Small intestine (tissue), 7 donors: ENCODE measurements around the gene SLC4A11. TPM values are rescaled to one million over a fixed set of nuclear protein-coding genes. Genes with fewer than 3 reads are reported as not detected.

Experiments used
- DNase-seq, 2 donors: peaks; one replicate each; pipeline versions ENCODE4 v3.0.0 to v3.0.0-alpha.2; 2013
- FAIRE-seq: peaks from 2 replicates; lab custom pipeline; 2012; peaks lifted over from hg19 to GRCh38; lab: Jason Lieb, UNC
- H3K27ac ChIP-seq, 3 donors: one replicate each; pipeline ENCODE4 v1.5.1; 2013; ENCODE audit warnings: low read length in 2 of 3, mild to moderate bottlenecking in 2 of 3, control low read depth in 1 of 3, inconsistent platforms in 1 of 3, low read depth in 1 of 3, moderate library complexity in 1 of 3
- H3K27me3 ChIP-seq, 3 donors: one replicate each; pipeline ENCODE4 v1.6.1; 2013; ENCODE audit warnings: low read length in 3 of 3, inconsistent platforms in 1 of 3; ENCODE audit not compliant: control insufficient read depth in 3 of 3, insufficient read depth in 3 of 3
- H3K36me3 ChIP-seq, 3 donors: one replicate each; pipeline ENCODE4 v1.6.1; 2013; ENCODE audit warnings: low read length in 3 of 3, inconsistent platforms in 1 of 3, low read depth in 1 of 3, mild to moderate bottlenecking in 1 of 3, moderate library complexity in 1 of 3; ENCODE audit not compliant: control insufficient read depth in 3 of 3, insufficient read depth in 2 of 3
- H3K4me1 ChIP-seq, 3 donors: one replicate each; pipeline ENCODE4 v1.6.1; 2013; ENCODE audit warnings: low read length in 2 of 3, inconsistent platforms in 1 of 3, low read depth in 1 of 3, mild to moderate bottlenecking in 1 of 3, moderate library complexity in 1 of 3; ENCODE audit not compliant: control insufficient read depth in 3 of 3, insufficient read depth in 2 of 3
- H3K4me3 ChIP-seq, 3 donors: one replicate each; pipeline ENCODE4 v1.5.1; 2013; ENCODE audit warnings: low read length in 3 of 3, control low read depth in 1 of 3, inconsistent platforms in 1 of 3, low read depth in 1 of 3, mild to moderate bottlenecking in 1 of 3, moderate library complexity in 1 of 3
- H3K9me3 ChIP-seq, 2 donors: one replicate each; pipeline ENCODE4 v1.6.1; 2013; ENCODE audit warnings: low read depth in 1 of 2, low read length in 1 of 2; ENCODE audit not compliant: control insufficient read depth in 2 of 2, insufficient read depth in 1 of 2
- WGBS, 3 donors: extraction: QIAGEN DNeasy Blood & Tissue Kit; methylation state at CpG; one replicate each; pipeline ENCODE4 v1.1.7; 2013; 5-methylcytosine and 5-hydroxymethylcytosine counted together
- polyA plus RNA-seq, 4 donors: library from polyadenylated mRNA; stranded (reverse) in 3 of 4; unstranded in 1 of 4; fragments of 200-250 nt in 3 of 4; fragments of 120-200 nt in 1 of 4; gene quantifications; one replicate each; pipeline versions ENCODE4 v1.2.1 to v1.2.3, GENCODE V29; 2013
- donor health status: healthy with polysubstance abuse.
- donor health status: control.
- donor health status: control.
- donor health status: Bipolar disorder and iron deficiency.
- donor health status: healthy.

SLC4A11 gene
- polyA plus RNA-seq, 4 donors, result 0.24 to 0.57 (median 0.36) TPM

DNA sequence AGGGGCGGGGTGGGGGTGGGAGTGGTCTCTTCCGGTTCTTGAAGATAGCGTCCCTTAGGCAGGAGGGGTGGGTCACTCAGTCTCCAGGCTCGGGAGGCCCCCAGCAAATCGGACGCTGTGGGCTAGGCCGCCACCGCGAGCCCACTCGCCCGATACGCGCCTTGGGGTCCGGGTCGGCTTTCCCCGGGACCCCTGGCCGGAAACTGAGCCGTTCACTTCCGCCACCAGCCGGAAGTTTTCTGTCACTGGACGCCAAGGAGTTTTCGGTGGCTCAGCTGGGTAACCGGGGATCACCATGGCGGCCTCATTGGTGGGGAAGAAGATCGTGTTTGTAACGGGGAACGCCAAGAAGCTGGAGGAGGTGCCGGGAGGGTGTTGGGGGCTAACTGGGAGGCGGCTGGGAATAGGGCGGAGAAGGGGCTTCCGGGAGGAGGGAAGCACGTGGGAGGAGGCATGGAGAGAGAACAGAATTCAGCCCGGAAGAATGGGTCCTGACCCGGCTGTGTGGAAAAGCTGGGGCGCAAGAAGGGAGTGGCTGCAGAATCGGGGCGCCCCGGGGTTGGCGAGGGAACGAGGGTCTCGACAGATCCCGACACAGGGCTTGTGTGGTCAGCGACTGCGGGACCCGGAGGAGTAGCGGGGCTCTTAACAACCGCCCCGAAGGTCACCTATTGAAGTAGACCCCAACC, 29.6 kb downstream of the SLC4A11 start, which contains the start of gene ITPA:
ITPA (plus strand) TSS at position 242 of the 689 bp plus-strand sequence; CDS start at position 296, 54 bp downstream.
- DNase-seq, result peak; percentile 67 to 81
- H3K9me3 ChIP-seq, result no peaks in the 10 kb centered on the region
- FAIRE-seq, result no peak
- peaks cover 0 to 13% (median 0%) of the 10 kb centered on the region in 3 donors for H3K4me1 ChIP-seq
- H3K27ac ChIP-seq, result peak within 1 kb of the TSS; percentile 61 to 90 (median 88)
- H3K4me3 ChIP-seq, result peak within 1 kb of the TSS; percentile 74 to 97 (median 79)
- WGBS, 3 donors, result 0% methylated on average over 41 to 48 of the region's 48 CpGs
- H3K27me3 ChIP-seq, result no peaks in the 10 kb centered on the region
- H3K36me3 ChIP-seq, result peaks cover 0 to 15% (median 3%) of the 10 kb centered on the region in 3 donors

GRCh38 chr20:3208786-3209256, 30.2 kb downstream of the SLC4A11 start:
- no peak for FAIRE-seq
- Histone ChIP-seq H3K27me3 (no peaks in the 10 kb centered on the region), H3K36me3 (peaks cover 0 to 13% (median 1%) of the 10 kb centered on the region in 3 donors), H3K9me3 (no peaks in the 10 kb centered on the region), H3K4me3 (peak overlapping the region; percentile 74 to 97 (median 79)), H3K27ac (peak overlapping the region; percentile 61 to 90 (median 88)), H3K4me1 (peaks cover 0 to 13% (median 0%) of the 10 kb centered on the region in 3 donors)
- 1 to 3% (median 1%) methylated on average over 10 of the region's 10 CpGs for WGBS, 3 donors
- peak in 1 of 2 donors; percentile 24 for DNase-seq

- H3K27me3 ChIP-seq, result no peaks in the 10 kb centered on the region
- peaks cover 0 to 36% (median 10%) of the 10 kb centered on the region in 3 donors for H3K36me3 ChIP-seq
- peak within 1 kb of the TSS; percentile 78 to 94 (median 86) for H3K27ac ChIP-seq
- DNase-seq (peak; percentile 86 to 96), FAIRE-seq (no peak)
- H3K9me3 ChIP-seq, result no peaks in the 10 kb centered on the region
- WGBS, 3 donors, result 0% methylated on average over 32 to 48 of the region's 48 CpGs
- peaks cover 0 to 23% (median 3%) of the 10 kb centered on the region in 3 donors for H3K4me1 ChIP-seq
- peak within 1 kb of the TSS; percentile 73 to 80 (median 78) for H3K4me3 ChIP-seq
Measured at GRCh38 chr20:3204124-3204794, 34.7 kb downstream of the SLC4A11 start, which contains the start of gene DDRGK1. Gene DDRGK1 (minus strand): TSS chr20:3204682. CDS start chr20:3204627, 55 bp downstream.

DNA sequence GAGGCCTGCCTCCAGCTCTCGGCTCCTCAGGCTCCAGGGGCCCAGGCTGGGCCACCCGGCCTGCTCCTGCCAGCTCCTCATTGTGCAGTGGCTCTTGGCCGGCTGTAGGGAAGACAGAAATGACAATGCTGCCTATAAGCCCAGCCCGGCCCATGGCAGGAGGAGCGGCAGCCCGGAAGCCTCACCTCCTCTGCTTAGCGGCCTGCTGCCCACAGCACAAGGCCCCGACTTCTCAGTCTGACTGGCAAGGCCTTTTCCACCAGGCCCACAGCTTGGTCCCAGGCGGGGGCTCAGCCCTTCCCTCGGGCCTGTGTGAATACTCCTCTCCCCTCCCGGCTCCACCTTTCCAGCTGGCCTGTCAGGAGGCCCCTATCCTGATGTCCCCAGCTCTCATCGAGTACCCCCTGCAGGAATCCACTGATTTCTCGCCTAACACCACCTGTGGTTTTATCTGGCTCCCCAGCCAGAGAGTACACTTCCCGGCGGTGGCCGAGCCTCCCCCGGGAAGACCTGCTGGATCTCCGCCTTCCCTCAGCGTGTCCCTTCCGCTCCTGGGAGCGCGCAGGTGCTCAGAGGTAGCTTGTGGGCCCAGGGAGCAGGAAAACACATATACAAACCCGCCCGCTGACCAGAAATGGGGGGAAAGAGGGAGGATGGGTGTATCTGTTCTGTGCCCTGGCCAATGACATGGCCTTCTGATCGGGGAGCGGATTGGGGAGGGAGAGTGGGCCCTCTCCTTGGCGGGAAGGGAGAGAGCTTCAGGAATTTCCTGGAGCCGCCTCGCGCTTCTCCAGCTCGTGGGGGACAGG, 35.5 kb downstream of the SLC4A11 start:
- peak overlapping the region; percentile 73 to 80 (median 78) for H3K4me3 ChIP-seq
- FAIRE-seq, result no peak
- WGBS, 3 donors, result 3 to 11% (median 7%) methylated on average over 27 to 31 of the region's 31 CpGs
- DNase-seq, result peak in 1 of 2 donors; percentile 45
- peaks cover 0 to 22% (median 3%) of the 10 kb centered on the region in 3 donors for H3K4me1 ChIP-seq
- no peaks in the 10 kb centered on the region for H3K9me3 ChIP-seq
- H3K36me3 ChIP-seq, result peaks cover 0 to 43% (median 10%) of the 10 kb centered on the region in 3 donors
- peak overlapping the region; percentile 77 to 94 (median 86) for H3K27ac ChIP-seq
- H3K27me3 ChIP-seq, result no peaks in the 10 kb centered on the region

- no peak for FAIRE-seq
- H3K36me3 ChIP-seq, result peaks cover 0 to 43% (median 10%) of the 10 kb centered on the region in 3 donors
- no peaks in the 10 kb centered on the region for H3K9me3 ChIP-seq
- 23 to 50% (median 33%) methylated on average over 9 of the region's 9 CpGs for WGBS, 3 donors
- no peaks in the 10 kb centered on the region for H3K27me3 ChIP-seq
- DNase-seq, result no peak
- H3K4me3 ChIP-seq, result peak overlapping the region in 2 of 3 donors; percentile 78 to 80
- H3K4me1 ChIP-seq, result peaks cover 0 to 16% (median 3%) of the 10 kb centered on the region in 3 donors
- H3K27ac ChIP-seq, result peak overlapping the region in 2 of 3 donors; percentile 86 to 94
Measured at GRCh38 chr20:3202965-3203314, 36.0 kb downstream of the SLC4A11 start.

GRCh38 chr20:3199976-3200755, 38.8 kb downstream of the SLC4A11 start:
- WGBS, 3 donors, result 92 to 95% (median 92%) methylated on average over 25 to 27 of the region's 27 CpGs
- FAIRE-seq, result no peak

GRCh38 chr20:3199206-3199605, 39.8 kb downstream of the SLC4A11 start:
- DNase-seq (no peak), FAIRE-seq (no peak)
- H3K36me3 ChIP-seq, result peaks cover 5 to 74% (median 19%) of the 10 kb centered on the region in 3 donors

More at GRCh38 chr20:3199976-3200755, 38.8 kb downstream of the SLC4A11 start:
- Histone ChIP-seq H3K27me3 (no peaks in the 10 kb centered on the region), H3K27ac (no peak overlapping the region), H3K9me3 (no peaks in the 10 kb centered on the region), H3K4me3 (no peak overlapping the region), H3K4me1 (peaks cover 0 to 16% (median 3%) of the 10 kb centered on the region in 3 donors), H3K36me3 (peaks cover 3 to 65% (median 13%) of the 10 kb centered on the region in 3 donors)
- no peak for DNase-seq

More at GRCh38 chr20:3199206-3199605, 39.8 kb downstream of the SLC4A11 start:
- H3K9me3 ChIP-seq, result no peaks in the 10 kb centered on the region
- peaks cover 0 to 16% (median 3%) of the 10 kb centered on the region in 3 donors for H3K4me1 ChIP-seq
- WGBS, 3 donors, result 48 to 59% (median 50%) methylated on average over 2 of the region's 2 CpGs
- no peak overlapping the region for H3K4me3 ChIP-seq
- H3K27me3 ChIP-seq, result no peaks in the 10 kb centered on the region
- no peak overlapping the region for H3K27ac ChIP-seq
